Lower leg skin (tissue), 3 donors: ENCODE data around the gene OCA2.

Experiments
- CTCF ChIP-seq, 3 donors: fragments of 450-650 bp; IDR thresholded peaks; one replicate each; pipeline ENCODE4 v1.5.1; 2016; ENCODE audit warnings: antibody characterized with exemption in 3 of 3, mild to moderate bottlenecking in 3 of 3, moderate library complexity in 2 of 3
- POLR2A ChIP-seq, 2 donors: fragments of 450-650 bp; IDR thresholded peaks; one replicate each; pipeline ENCODE4 v1.6.1; 2016 to 2017; ENCODE audit warnings: antibody characterized with exemption in 2 of 2, mild to moderate bottlenecking in 1 of 2, moderate library complexity in 1 of 2

- TF ChIP-seq CTCF (IDR thresholded peaks at IDR 0.05) (no peak), POLR2A (IDR thresholded peaks at IDR 0.05) (no peak)
These were observed 81.6 kb downstream of the OCA2 start for GRCh38 chr15:28017423-28017924.
